DMS153 treated with DMSO at 0.1 percent for 48 hours (cell line): ENCODE data around the gene TUBB6.

ENCODE experiments used
- DNase-seq: peaks from one replicate; lab custom pipeline; 2025; ENCODE audit not compliant: unreplicated experiment; lab: John Stamatoyannopoulos, UW

The TUBB6 gene

DNA sequence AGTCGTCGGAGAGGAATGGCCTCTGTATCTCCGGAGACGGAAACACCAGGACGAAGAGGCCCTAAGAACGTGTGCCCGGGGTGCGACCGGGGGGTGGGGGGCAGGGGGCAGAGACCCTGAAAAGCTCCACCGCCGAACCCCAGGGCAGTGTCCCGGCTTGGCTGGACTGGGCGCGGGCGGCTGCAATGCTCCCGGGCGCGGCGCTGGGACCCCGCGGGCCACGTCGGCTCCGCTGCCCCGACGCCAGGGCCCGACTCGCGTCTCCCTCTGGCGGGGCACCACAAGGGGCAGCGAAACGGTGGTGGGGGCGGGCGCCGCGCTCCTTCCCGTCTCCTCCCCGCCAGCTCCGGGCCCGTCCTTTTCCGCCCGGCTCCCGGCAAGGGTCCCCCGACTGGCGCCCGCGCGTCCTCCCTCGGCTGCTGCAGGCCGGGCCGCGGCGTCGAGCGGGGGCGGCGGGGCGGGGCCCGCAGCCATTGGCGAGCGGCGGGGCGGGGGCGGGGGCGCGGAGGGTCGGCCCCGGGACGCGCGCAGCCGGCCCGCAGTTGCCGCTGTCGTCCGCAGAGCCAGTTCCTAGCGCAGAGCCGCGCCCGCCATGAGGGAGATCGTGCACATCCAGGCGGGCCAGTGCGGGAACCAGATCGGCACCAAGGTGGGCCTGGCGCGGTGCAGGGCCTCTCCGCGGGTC is at the start of gene TUBB6:
TUBB6 (plus strand) TSS at position 541 of the 685 bp plus-strand sequence; CDS start at position 593, 52 bp downstream.
- DNase-seq = no peak

GRCh38 chr18:12258719-12259705 is 49.0 kb upstream of the TUBB6 start:
- no peak for DNase-seq

- no peak for DNase-seq
Measured at GRCh38 chr18:12262748-12263147, 45.3 kb upstream of the TUBB6 start.

GRCh38 chr18:12264864-12265263 is 43.2 kb upstream of the TUBB6 start:
- DNase-seq = no peak

GRCh38 chr18:12271376-12272235 is 36.4 kb upstream of the TUBB6 start:
- DNase-seq = peak; percentile 47

GRCh38 chr18:12274793-12275192 is 33.2 kb upstream of the TUBB6 start:
- no peak for DNase-seq

GRCh38 chr18:12276736-12277554 is 31.1 kb upstream of the TUBB6 start:
- DNase-seq = no peak

- no peak for DNase-seq
Measured at GRCh38 chr18:12278215-12278671, 29.8 kb upstream of the TUBB6 start.

GRCh38 chr18:12278741-12279682 is 29.0 kb upstream of the TUBB6 start:
- DNase-seq = no peak

DNA sequence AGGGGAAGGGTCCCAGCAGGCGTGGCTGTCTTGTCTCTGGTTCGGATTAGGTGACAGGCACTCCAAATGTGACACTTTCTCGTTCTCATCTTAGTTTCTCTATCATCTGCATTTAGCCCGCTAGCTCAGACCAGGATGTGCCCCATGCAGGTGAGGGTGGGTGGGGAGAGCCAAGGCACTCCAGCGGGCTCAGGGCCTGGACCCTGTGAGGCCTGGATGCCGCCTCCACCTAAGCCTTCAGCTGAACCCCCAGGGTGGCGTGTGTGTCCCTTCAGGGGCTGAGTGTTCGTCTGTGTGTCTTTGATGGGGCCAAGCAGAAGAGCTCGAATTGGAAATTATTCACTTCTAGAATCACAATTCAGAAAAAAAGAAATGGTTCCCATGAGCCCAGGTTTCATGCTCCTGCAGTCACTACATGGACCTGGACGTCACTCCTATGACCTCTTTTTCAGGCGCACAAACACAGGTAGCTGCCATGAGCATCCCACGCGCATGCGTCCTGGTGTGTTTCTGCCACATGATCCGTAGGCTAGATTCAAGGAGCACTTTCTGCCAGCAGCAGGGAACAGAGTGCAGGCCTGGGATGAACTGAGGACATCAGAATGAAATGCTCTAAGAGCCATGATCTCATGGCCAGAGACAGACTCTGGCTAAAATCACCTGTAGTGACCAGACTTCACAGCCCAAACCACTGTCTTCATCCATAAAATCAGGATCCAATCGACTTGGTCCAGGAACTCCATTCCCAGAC is 28.1 kb upstream of the TUBB6 start:
- DNase-seq = no peak

- DNase-seq = no peak
Measured at GRCh38 chr18:12281861-12282260, 26.2 kb upstream of the TUBB6 start.

- DNase-seq = no peak
Measured at GRCh38 chr18:12282442-12283039, 25.5 kb upstream of the TUBB6 start.

GRCh38 chr18:12283256-12283655 is 24.8 kb upstream of the TUBB6 start:
- DNase-seq = no peak

DNA sequence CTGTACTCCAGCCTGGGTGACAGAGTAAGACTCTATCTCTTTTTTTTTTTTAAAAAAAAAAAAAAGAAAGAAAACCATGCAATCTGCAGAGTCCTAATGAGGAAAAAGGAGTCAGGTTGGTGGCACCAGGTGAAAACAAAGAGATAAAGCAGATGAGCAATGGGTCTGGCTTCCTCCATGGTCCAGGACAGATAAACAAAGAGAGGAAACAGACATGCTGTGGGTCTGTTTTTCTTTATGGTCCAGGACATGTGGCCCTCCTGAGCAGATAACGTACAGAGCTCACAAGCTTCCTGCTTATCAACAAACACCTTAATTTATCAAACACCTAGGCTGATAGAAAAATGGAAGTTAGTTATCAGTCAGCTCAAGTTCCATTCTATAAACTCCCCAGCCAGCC is 24.4 kb upstream of the TUBB6 start:
- no peak for DNase-seq

GRCh38 chr18:12287131-12287681 is 20.8 kb upstream of the TUBB6 start:
- no peak for DNase-seq

- no peak for DNase-seq
Measured at GRCh38 chr18:12287684-12288402, 20.2 kb upstream of the TUBB6 start.

GRCh38 chr18:12288403-12288755 is 19.7 kb upstream of the TUBB6 start:
- no peak for DNase-seq
